Limb (tissue), 2 donors: ENCODE results near the gene FCRL6.

Experiments
- DNase-seq, 2 donors: peaks; one replicate each; pipeline ENCODE4 v3.0.0-alpha.2; 2016; ENCODE audit errors: extremely low spot score in 2 of 2

FCRL6 gene

GRCh38 chr1:159862031-159862430 is 59.9 kb downstream of the FCRL6 start:
- DNase-seq = no peak

GRCh38 chr1:159862557-159862956 is 60.4 kb downstream of the FCRL6 start, which contains the start of gene VSIG8:
VSIG8 (minus strand) TSS chr1:159862657; CDS start chr1:159862521, 136 bp downstream.
- DNase-seq = no peak

- DNase-seq = no peak
Measured at GRCh38 chr1:159864262-159864661, 62.1 kb downstream of the FCRL6 start.
